ENCODE data around the gene GGTLC1. TPM values are rescaled to one million over a fixed set of nuclear protein-coding genes. Genes with fewer than 3 reads are reported as not detected.
"Not testable (repeated sequence)": the region's sequence is repeated elsewhere in the genome, so short reads cannot be mapped to it uniquely, and the experiment has no call there.

GGTLC1 gene
- polyA plus RNA-seq, 1 donor = not detected

- DNase-seq (ENCODE audit: low read depth) = not testable (repeated sequence)
Observed at GRCh38 chr20:23994001-23994633, 5.5 kb upstream of the GGTLC1 start.

DNA sequence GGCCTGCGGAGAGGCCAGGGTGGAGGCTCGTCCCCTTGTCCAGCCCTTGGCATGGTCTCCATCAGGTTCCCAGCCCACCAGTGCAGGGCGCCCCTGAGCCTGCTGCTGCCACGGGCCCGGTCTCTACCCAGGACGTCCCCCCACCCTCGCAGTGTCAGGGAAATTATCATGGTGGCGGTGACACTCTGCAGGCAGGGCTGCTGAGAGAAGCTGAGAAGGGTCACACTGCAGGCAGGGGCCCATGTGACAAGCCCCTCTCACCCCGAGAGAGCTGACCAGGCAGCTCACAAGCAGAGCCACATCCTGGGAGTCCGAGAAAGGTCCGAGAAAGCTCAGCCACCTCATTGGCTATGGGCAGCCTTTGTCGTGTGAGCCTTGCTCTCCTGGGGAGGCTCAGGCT, 4.9 kb upstream of the GGTLC1 start:
- not testable (repeated sequence) for DNase-seq (ENCODE audit: low read depth)

DNA sequence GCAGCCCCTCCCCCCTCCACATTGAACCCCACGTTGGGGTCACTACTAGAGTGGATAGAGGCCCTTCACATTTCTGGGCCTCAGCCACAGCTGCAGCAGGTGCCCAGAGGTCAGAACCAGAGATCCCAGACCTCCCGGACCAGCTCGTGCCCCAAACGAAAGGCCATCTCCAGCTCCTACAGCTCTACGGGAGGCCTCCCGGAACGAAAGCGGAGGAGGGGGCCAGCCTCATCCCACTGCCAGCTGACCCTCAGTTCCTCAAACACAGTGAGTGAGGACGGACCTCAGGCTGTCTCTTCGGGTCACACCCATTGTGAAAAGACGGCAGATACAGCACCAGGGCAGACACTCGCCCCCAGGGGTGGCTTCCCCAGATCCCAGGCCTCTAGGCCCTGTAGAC, 1.7 kb upstream of the GGTLC1 start:
- not testable (repeated sequence) for DNase-seq (ENCODE audit: low read depth)

GRCh38 chr20:23988966-23989365, 387 bp upstream of the GGTLC1 start:
- not testable (repeated sequence) for DNase-seq (ENCODE audit: low read depth)

DNA sequence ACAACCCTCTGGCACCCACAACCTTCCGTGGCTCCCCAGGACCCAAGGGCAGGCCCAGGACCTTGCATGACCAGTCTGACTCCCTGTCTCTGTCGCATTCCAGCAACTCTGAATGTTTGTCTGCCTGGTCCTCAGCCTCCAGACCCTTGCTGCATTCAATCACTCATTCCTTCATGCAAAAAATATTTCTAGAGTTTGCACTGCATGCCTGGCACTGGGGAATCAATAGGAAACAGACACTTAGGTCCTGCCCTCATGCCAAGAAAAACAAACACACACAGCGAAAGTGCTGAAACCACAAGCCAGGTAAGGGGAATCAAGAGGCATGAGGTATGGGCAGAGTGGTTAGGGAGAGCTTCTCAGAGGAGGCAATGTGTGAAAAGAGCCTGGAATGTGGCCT, 1.9 kb downstream of the GGTLC1 start:
- not testable (repeated sequence) for DNase-seq (ENCODE audit: low read depth)

- DNase-seq (ENCODE audit: low read depth) = not testable (repeated sequence)
Observed at GRCh38 chr20:23986310-23986709, 2.3 kb downstream of the GGTLC1 start.

- not testable (repeated sequence) for DNase-seq (ENCODE audit: low read depth)
Observed at GRCh38 chr20:23985790-23986225, 2.8 kb downstream of the GGTLC1 start.

DNA sequence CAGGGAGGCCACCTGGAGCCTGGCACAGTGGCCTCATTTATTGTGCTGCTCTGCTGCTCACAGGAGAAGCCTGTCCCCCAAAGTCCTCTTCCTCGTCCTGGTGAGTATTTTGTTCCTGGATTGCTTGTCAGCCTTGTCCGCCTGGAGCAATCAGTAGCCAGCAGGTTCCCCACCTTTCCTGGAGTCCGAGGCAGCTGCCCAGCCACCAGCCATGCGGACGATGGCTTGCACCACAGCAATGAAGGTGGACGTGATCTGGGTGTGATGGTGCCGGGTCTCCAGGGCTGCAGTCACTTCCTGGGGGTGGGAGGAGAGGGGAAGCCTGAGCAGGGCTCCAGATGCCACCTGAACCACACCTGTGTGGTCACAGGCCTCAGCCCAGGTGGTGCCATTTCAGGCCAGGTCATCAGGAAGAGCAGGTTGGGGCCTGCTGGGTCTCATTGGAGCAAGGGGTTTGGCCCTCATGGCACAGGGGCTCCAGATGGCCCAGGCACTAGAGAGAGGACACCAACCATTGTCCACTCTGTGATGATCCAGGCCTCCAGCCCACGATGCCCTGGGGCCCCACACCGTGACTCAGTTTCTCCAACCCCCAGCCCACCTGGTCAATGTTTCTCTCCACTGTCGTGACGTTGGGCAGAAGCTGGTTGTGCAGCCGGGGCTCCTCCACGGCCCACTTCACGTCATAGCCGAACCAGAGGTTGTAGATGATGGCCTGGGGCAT, 3.4 kb downstream of the GGTLC1 start:
- DNase-seq (ENCODE audit: low read depth) = not testable (repeated sequence)

DNA sequence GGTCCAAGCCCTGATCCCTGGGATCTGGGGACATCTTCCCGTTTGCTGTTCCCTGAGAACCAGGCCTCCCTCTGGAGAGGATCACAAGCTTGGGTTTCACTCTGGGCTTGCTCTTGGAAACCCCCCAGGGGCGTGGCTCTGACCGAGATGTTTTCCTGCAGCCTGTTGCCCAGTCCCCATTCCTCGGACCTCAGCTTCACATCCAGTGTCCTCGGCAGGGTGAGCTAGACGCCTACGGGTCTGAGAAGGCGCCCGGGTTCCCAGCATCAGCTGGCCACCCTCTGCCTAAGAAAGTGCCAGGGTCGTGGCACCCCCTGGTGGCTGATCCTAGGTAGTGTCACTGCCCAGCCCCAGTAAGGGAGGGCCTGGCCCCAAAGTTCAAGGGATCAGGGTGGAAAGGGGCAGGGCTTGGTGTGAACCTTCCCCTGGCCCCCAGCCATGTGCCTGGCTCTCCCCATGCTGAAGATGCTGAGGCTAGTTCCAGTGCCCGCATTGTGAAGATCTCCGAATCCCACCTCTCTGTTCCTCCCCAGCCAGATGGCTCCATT, 4.0 kb downstream of the GGTLC1 start:
- not testable (repeated sequence) for DNase-seq (ENCODE audit: low read depth)

- not testable (repeated sequence) for DNase-seq (ENCODE audit: low read depth)
Observed at GRCh38 chr20:23982112-23983018, 6.2 kb downstream of the GGTLC1 start.

- DNase-seq (ENCODE audit: low read depth) = not testable (repeated sequence)
Observed at GRCh38 chr20:23981526-23981925, 7.1 kb downstream of the GGTLC1 start.

DNA sequence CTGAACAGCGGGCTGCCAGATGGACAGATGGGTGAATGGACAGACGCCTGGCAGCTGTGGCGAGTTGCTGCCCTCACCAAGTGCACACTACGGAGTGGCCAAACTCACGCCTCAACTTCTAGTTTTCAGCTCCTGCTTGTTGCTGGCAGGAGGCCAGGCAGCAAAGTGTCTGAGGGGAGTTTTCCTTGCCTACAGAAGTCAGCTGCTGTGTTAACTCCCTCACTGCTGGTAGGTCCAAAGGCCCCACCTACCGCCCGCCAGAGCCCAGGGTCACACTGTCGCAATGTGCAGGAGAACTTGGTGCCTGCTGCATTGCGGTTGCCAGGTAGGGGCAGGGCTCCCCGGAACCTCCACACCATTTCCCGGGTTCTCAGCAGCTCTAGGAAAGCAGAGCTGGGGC, 7.6 kb downstream of the GGTLC1 start:
- peak; percentile 13 for DNase-seq (ENCODE audit: low read depth)

DNA sequence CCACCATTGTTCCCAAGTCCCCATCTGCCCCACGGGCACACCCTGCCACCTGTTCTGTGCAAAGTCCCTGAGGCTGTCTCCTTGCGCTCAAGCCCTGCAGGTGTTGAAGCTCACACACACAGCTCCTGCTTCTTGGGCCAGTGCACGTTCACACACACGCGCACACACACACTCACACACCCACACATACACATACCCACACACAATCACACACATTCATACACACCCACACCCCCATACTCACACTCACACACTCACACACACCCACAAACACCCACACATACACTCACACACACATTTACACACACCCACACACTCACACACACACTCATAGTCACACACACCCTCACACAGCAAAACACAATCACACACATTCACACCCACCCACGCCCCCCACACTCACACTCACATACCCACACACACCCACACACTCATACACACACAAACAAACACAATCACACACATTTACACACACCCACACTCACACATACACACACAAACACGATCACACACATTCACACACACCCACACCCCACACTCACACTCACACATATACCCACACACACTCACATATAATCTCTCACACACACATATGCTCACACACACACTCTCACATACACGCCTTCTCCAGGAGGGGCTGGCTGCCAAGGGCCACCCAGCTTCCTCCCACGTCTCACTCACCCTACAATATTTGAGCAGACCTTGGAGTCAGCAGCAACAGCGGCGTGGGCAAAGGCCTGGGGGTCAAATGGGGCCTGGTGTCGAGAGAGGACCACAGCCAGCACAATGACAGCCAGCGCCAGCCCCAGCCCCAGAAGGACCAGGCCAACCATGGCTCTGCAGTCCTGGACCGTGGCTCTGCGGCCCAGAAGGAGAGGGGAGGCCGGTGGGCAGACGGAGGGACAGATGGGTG, 8.4 kb downstream of the GGTLC1 start:
- not testable (repeated sequence) for DNase-seq (ENCODE audit: low read depth)

DNA sequence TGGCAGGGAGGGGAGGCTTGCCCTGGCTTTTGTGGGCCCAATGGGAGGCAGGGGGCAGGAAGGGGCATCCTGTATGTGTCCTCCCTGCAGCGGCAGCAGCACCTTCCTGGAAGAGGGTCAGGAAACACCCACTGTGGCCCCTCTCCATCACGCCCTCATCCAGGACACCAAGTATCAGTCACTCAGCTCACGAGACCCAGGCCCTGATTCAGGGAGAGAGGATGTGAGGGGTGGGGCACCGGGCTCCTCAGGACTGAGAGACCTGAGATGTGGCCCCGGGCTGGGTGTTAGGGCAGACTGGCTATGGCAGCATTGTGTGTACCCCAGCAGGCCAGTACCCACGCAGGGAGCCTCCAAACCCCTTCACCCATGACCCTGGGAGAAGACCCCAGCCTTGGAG, 9.2 kb downstream of the GGTLC1 start:
- not testable (repeated sequence) for DNase-seq (ENCODE audit: low read depth)

GRCh38 chr20:23978457-23978856, 10.1 kb downstream of the GGTLC1 start:
- not testable (repeated sequence) for DNase-seq (ENCODE audit: low read depth)

- no peak for DNase-seq (ENCODE audit: low read depth)
Observed at GRCh38 chr20:23974966-23975365, 13.6 kb downstream of the GGTLC1 start.

GRCh38 chr20:23971310-23971709, 17.3 kb downstream of the GGTLC1 start:
- DNase-seq (ENCODE audit: low read depth) = no peak

GRCh38 chr20:23970049-23970448, 18.5 kb downstream of the GGTLC1 start:
- no peak for DNase-seq (ENCODE audit: low read depth)

DNA sequence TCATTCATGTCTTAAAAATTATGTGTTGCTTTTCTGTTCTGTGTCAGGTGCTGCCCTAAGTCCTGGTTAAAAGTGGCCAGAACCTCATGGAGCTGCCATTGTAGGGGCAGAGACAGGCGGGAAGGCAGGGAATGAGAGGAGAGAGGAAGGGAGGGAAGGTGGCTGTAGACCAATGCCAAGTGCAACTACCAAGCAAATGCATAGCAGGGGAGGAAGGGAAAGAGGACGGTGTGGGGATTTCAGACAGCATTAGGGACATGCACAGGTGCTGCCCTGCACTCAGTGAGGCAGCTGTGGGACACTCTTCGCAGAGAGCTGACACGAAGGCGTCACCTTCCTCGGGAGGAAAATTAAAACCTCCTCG, 21.0 kb downstream of the GGTLC1 start:
- no peak for DNase-seq (ENCODE audit: low read depth)

DNA sequence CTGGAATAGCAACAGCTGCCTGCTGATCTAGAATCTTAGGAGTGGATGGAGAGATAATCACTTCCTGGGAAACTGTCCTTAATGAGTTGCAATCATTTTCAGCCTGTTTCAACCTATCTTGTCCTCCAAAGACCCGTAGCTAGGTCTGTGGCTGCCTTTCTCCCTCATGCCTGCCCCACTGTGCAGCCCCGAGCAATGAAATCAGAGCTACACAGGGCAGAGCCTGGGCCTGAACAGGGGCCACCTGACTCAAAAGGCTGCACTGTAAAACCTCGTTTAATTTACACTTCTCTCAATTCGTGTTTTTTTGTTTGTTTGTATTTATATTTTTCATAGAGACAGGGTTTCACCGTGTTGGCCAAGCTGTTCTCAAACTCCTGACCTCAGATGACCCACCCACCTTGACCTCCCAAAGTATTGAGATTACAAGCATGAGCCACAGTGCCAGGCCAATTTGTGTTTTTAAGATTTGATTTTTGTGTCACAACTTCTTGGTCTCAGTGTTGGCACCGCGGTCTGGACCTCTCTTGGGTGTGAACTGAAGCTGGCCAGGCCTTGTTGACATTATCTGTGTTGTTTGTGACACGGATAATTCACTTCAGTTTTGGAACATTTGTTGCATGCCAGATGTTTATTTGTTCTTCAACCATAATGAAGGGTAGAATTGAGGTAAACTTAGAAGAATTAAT, 21.5 kb downstream of the GGTLC1 start:
- DNase-seq (ENCODE audit: low read depth) = no peak

All from forelimb muscle (tissue), 1 donor.